GM18508 (cell line): Measurements from ENCODE around the gene PLCH2.
"Not testable (repeated sequence)": the region's sequence is repeated elsewhere in the genome, so short reads cannot be mapped to it uniquely, and the experiment has no call there.

Experiments
- ATAC-seq: cut with Tn5 transposase; IDR thresholded peaks from one replicate; pipeline ENCODE4 v1.9.1; 2021; ENCODE audit warnings: moderate number of reproducible peaks; ENCODE audit not compliant: insufficient read depth, unreplicated experiment

Gene PLCH2

GRCh38 chr1:2553076-2553475 lies 77.0 kb downstream of the PLCH2 start:
- ATAC-seq = not testable (repeated sequence)

- no peak for ATAC-seq
These were observed 78.0 kb downstream of the PLCH2 start for GRCh38 chr1:2553871-2554620.

DNA sequence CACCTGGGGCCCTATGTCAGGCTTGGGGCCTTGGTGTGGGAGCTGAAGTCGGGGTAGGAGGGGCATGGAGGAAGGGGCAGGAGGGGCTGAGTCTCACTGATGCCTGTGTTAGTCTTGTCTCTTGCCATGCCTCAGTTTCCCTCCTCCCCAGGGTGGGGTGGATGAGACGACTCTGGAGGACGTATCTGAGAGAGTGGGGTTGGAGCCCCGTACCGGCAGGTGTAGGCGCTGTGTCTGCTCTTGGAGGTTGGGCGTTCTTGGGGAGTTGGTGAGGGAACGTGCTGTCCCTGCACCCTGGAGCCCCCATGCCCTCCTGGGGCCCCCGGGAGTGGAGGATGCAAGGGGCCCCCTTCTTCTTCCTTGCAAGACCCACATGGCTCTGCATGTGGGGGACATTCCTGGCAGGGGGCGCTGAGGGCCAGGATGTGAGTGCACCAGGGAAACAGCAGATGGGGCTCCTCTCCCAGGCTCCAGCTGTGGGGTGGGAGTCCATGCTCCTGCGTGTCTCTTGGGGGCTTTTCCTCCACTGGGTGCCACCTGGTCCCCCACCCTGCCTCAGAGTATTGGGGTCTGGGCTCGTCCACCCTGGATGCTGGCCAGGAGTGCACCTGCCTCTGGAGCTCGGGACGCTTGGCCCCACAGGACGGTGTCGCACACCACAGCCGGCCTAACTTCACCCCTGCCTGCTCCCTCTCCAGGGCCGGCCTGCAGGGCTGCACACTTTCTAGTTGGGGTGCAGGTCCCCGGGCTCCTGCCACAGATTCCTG lies 78.7 kb downstream of the PLCH2 start:
- ATAC-seq = no peak
